HG03060 (cell line): ENCODE results near the gene TIAM2.
"Not testable (repeated sequence)": the region's sequence is repeated elsewhere in the genome, so short reads cannot be mapped to it uniquely, and the experiment has no call there.

Experiments
- ATAC-seq: cut with Tn5 transposase; IDR thresholded peaks from one replicate; pipeline ENCODE4 v1.9.1; 2021; ENCODE audit warnings: low read depth, moderate number of reproducible peaks; ENCODE audit not compliant: unreplicated experiment

Gene TIAM2

GRCh38 chr6:155248008-155249001 lies 253.2 kb downstream of the TIAM2 start:
- ATAC-seq = no peak

GRCh38 chr6:155250701-155251381 lies 255.7 kb downstream of the TIAM2 start:
- ATAC-seq = no peak

GRCh38 chr6:155252581-155252980 lies 257.5 kb downstream of the TIAM2 start:
- no peak for ATAC-seq

GRCh38 chr6:155253337-155253736 lies 258.2 kb downstream of the TIAM2 start:
- ATAC-seq = no peak

- no peak for ATAC-seq
These were observed 259.0 kb downstream of the TIAM2 start for GRCh38 chr6:155254139-155254538.

GRCh38 chr6:155256122-155256795 lies 261.1 kb downstream of the TIAM2 start:
- ATAC-seq = no peak

- no peak for ATAC-seq
These were observed 262.7 kb downstream of the TIAM2 start for GRCh38 chr6:155257796-155258195.

- no peak for ATAC-seq
These were observed 264.1 kb downstream of the TIAM2 start for GRCh38 chr6:155259204-155259603.

GRCh38 chr6:155259897-155260296 lies 264.8 kb downstream of the TIAM2 start:
- no peak for ATAC-seq

- ATAC-seq = no peak
These were observed 265.6 kb downstream of the TIAM2 start for GRCh38 chr6:155260686-155261085.

GRCh38 chr6:155261111-155261900 lies 266.2 kb downstream of the TIAM2 start:
- no peak for ATAC-seq

- no peak for ATAC-seq
These were observed 267.5 kb downstream of the TIAM2 start for GRCh38 chr6:155262655-155263054.

GRCh38 chr6:155263373-155264063 lies 268.4 kb downstream of the TIAM2 start, which contains the start of gene CLDN20:
TSS of gene CLDN20 (plus strand) at chr6:155264013. CDS start at chr6:155275720, 11,707 bp downstream.
- ATAC-seq = no peak

GRCh38 chr6:155264693-155265320 lies 269.7 kb downstream of the TIAM2 start:
- no peak for ATAC-seq

GRCh38 chr6:155265843-155266535 lies 270.9 kb downstream of the TIAM2 start:
- no peak for ATAC-seq

- ATAC-seq = no peak
These were observed 272.3 kb downstream of the TIAM2 start for GRCh38 chr6:155267411-155267810.

- not testable (repeated sequence) for ATAC-seq
These were observed 273.2 kb downstream of the TIAM2 start for GRCh38 chr6:155268088-155268867.

- ATAC-seq = no peak
These were observed 274.6 kb downstream of the TIAM2 start for GRCh38 chr6:155269765-155270164.
